ENCODE measurements around the gene CSAD. TPM values are rescaled to one million over a fixed set of nuclear protein-coding genes. Genes with fewer than 3 reads are reported as not detected.

CSAD gene
- total RNA-seq, 1 experiment from 2014 or later = 12.6 TPM

- DNase-seq (ENCODE audit: extremely low read depth, low read depth) = peak; percentile 84
Observed at GRCh38 chr12:53159195-53159839, 21.4 kb downstream of the CSAD start.

- no peak for DNase-seq (ENCODE audit: extremely low read depth, low read depth)
Observed at GRCh38 chr12:53152390-53152789, 28.3 kb downstream of the CSAD start.

- no peak for DNase-seq (ENCODE audit: extremely low read depth, low read depth)
Observed at GRCh38 chr12:53151039-53151438, 29.7 kb downstream of the CSAD start.

GRCh38 chr12:53147653-53148052 lies 33.1 kb downstream of the CSAD start:
- DNase-seq (ENCODE audit: extremely low read depth, low read depth) = no peak

GRCh38 chr12:53147181-53147580 lies 33.5 kb downstream of the CSAD start:
- no peak for DNase-seq (ENCODE audit: extremely low read depth, low read depth)

- no peak for DNase-seq (ENCODE audit: extremely low read depth, low read depth)
Observed at GRCh38 chr12:53145383-53146260, 35.1 kb downstream of the CSAD start.

- no peak for DNase-seq (ENCODE audit: extremely low read depth, low read depth)
Observed at GRCh38 chr12:53143355-53143754, 37.4 kb downstream of the CSAD start.

- no peak for DNase-seq (ENCODE audit: extremely low read depth, low read depth)
Observed at GRCh38 chr12:53133722-53134121, 47.0 kb downstream of the CSAD start.

GRCh38 chr12:53131844-53132243 lies 48.9 kb downstream of the CSAD start:
- DNase-seq (ENCODE audit: extremely low read depth, low read depth) = no peak

- DNase-seq (ENCODE audit: extremely low read depth, low read depth) = no peak
Observed at GRCh38 chr12:53128780-53129569, 51.8 kb downstream of the CSAD start.

GRCh38 chr12:53127169-53127568 lies 53.6 kb downstream of the CSAD start:
- no peak for DNase-seq (ENCODE audit: extremely low read depth, low read depth)

GRCh38 chr12:53124352-53124723 lies 56.4 kb downstream of the CSAD start:
- DNase-seq (ENCODE audit: extremely low read depth, low read depth) = no peak

GRCh38 chr12:53123578-53124351 lies 57.0 kb downstream of the CSAD start:
- DNase-seq (ENCODE audit: extremely low read depth, low read depth) = no peak

- no peak for DNase-seq (ENCODE audit: extremely low read depth, low read depth)
Observed at GRCh38 chr12:53122961-53123468, 57.7 kb downstream of the CSAD start.

GRCh38 chr12:53120685-53121525 lies 59.8 kb downstream of the CSAD start:
- DNase-seq (ENCODE audit: extremely low read depth, low read depth) = no peak

- no peak for DNase-seq (ENCODE audit: extremely low read depth, low read depth)
Observed at GRCh38 chr12:53118751-53119300, 61.9 kb downstream of the CSAD start.

GRCh38 chr12:53115891-53116648 lies 64.7 kb downstream of the CSAD start:
- no peak for DNase-seq (ENCODE audit: extremely low read depth, low read depth)

- no peak for DNase-seq (ENCODE audit: extremely low read depth, low read depth)
Observed at GRCh38 chr12:53115112-53115890, 65.4 kb downstream of the CSAD start.
